ENCODE measurements around the gene KDM4B. TPM values are rescaled to one million over a fixed set of nuclear protein-coding genes. Genes with fewer than 3 reads are reported as not detected.

KDM4B gene
- total RNA-seq, 4 donors from 2014 or later, result 14.0 to 39.9 (median 19.5) TPM

- H3K27me3 ChIP-seq, result no peaks in the 10 kb centered on the region
- no peak overlapping the region for H3K4me3 ChIP-seq
- no peak for DNase-seq
- 85 to 88% methylated on average over 12 of the region's 27 CpGs for WGBS, 2 donors
- TF ChIP-seq CTCF (IDR thresholded peaks at IDR 0.05), result no peak
- no peak for TF ChIP-seq POLR2A (IDR thresholded peaks at IDR 0.05)
- intact Hi-C loops (cut with DNase I), result no loop called here
- peaks cover 0 to 61% (median 13%) of the 10 kb centered on the region in 3 donors for H3K36me3 ChIP-seq
- H3K4me1 ChIP-seq, result peaks cover 0 to 32% (median 0%) of the 10 kb centered on the region in 3 donors
- H3K9me3 ChIP-seq, result no peaks in the 10 kb centered on the region
- H3K27ac ChIP-seq, result no peak overlapping the region
Observed at GRCh38 chr19:5152013-5152763, 183.3 kb downstream of the KDM4B start.

GRCh38 chr19:5152767-5153532 is 184.0 kb downstream of the KDM4B start:
- no peak for DNase-seq
- 87 to 90% methylated on average over 10 to 22 of the region's 24 CpGs for WGBS, 2 donors
- no peak overlapping the region for H3K27ac ChIP-seq
- peaks cover 0 to 24% (median 0%) of the 10 kb centered on the region in 3 donors for H3K4me1 ChIP-seq
- intact Hi-C loops (cut with DNase I), result no loop called here
- no peaks in the 10 kb centered on the region for H3K27me3 ChIP-seq
- no peak overlapping the region for H3K4me3 ChIP-seq
- peaks cover 0 to 53% (median 11%) of the 10 kb centered on the region in 3 donors for H3K36me3 ChIP-seq
- TF ChIP-seq CTCF (IDR thresholded peaks at IDR 0.05), result no peak
- no peak for TF ChIP-seq POLR2A (IDR thresholded peaks at IDR 0.05)
- peaks cover 0 to 1% (median 1%) of the 10 kb centered on the region in 3 donors for H3K9me3 ChIP-seq

GRCh38 chr19:5153601-5154128 is 184.8 kb downstream of the KDM4B start:
- intact Hi-C loops (cut with DNase I), result no loop called here
- no peak overlapping the region for H3K27ac ChIP-seq
- WGBS, 2 donors, result 91 to 100% methylated on average over 5 of the region's 14 CpGs
- no peaks in the 10 kb centered on the region for H3K27me3 ChIP-seq
- peaks cover 0 to 17% (median 0%) of the 10 kb centered on the region in 3 donors for H3K4me1 ChIP-seq
- no peak for DNase-seq
- H3K4me3 ChIP-seq, result no peak overlapping the region
- TF ChIP-seq POLR2A (IDR thresholded peaks at IDR 0.05) (no peak), CTCF (IDR thresholded peaks at IDR 0.05) (no peak)
- peaks cover 0 to 46% (median 4%) of the 10 kb centered on the region in 3 donors for H3K36me3 ChIP-seq
- H3K9me3 ChIP-seq, result peaks cover 0 to 8% (median 4%) of the 10 kb centered on the region in 3 donors

- Histone ChIP-seq H3K9me3 (peaks cover 0 to 14% (median 4%) of the 10 kb centered on the region in 3 donors), H3K4me3 (no peak overlapping the region), H3K4me1 (peaks cover 0 to 11% (median 0%) of the 10 kb centered on the region in 3 donors), H3K27ac (no peak overlapping the region), H3K36me3 (peaks cover 0 to 40% (median 4%) of the 10 kb centered on the region in 3 donors), H3K27me3 (no peaks in the 10 kb centered on the region)
- no peak for DNase-seq
- intact Hi-C loops (cut with DNase I), result no loop called here
- TF ChIP-seq CTCF (IDR thresholded peaks at IDR 0.05), result peak in 3 of 6 experiments; percentile 18 to 38 (median 25)
- TF ChIP-seq POLR2A (IDR thresholded peaks at IDR 0.05), result no peak
- WGBS, 2 donors, result 67 to 72% methylated on average over 4 to 13 of the region's 17 CpGs
Observed at GRCh38 chr19:5154129-5154798, 185.4 kb downstream of the KDM4B start.
